HepG2 (cell line): ENCODE results near the gene TOB1. TPM values are rescaled to one million over a fixed set of nuclear protein-coding genes. Genes with fewer than 3 reads are reported as not detected.

Source experiments
- ATF1 ChIP-seq: IDR thresholded peaks from 2 replicates; pipeline ENCODE4 v1.6.1; 2016; ENCODE audit warnings: mild to moderate bottlenecking, control low read depth
- CC2D1A ChIP-seq: sonication (generic); formaldehyde crosslinking; IDR thresholded peaks from 2 replicates; pipeline ENCODE4 v1.8.1; 2023; ENCODE audit warnings: mild to moderate bottlenecking, missing genetic modification reagents
- DMTF1 ChIP-seq: sonication (generic); formaldehyde crosslinking; IDR thresholded peaks from 2 replicates; pipeline ENCODE4 v1.4.0; 2020; ENCODE audit warnings: mild to moderate bottlenecking, missing genetic modification reagents
- FOXP4 ChIP-seq: sonication (generic); formaldehyde crosslinking; IDR thresholded peaks from 2 replicates; pipeline ENCODE4 v1.4.0; 2020; ENCODE audit warnings: missing genetic modification reagents
- HDAC6 ChIP-seq: fragments of 200-600 bp; sonication (generic); IDR thresholded peaks from 2 replicates; pipeline ENCODE4 v1.7.0; 2017; ENCODE audit warnings: mild to moderate bottlenecking, antibody characterized with exemption, low read length, low read depth
- KDM2A ChIP-seq: sonication (generic); formaldehyde crosslinking; IDR thresholded peaks from 2 replicates; pipeline ENCODE4 v1.4.0; 2020; ENCODE audit warnings: low read depth, missing genetic modification reagents, borderline replicate concordance
- MEF2D ChIP-seq: sonication (generic); formaldehyde crosslinking; IDR thresholded peaks from 2 replicates; pipeline ENCODE4 v1.5.1; 2020; ENCODE audit warnings: mild to moderate bottlenecking, missing genetic modification reagents
- RBFOX2 ChIP-seq: fragments of 200-400 bp; formaldehyde crosslinking; IDR thresholded peaks from 2 replicates; pipeline ENCODE4 v1.6.1; 2017; ENCODE audit warnings: low read depth, mild to moderate bottlenecking, low read length
- RXRB ChIP-seq: IDR thresholded peaks from 2 replicates; pipeline ENCODE4 v1.6.1; 2016; ENCODE audit warnings: borderline replicate concordance, missing genetic modification reagents, missing compliant biosample characterization
- THAP8 ChIP-seq: sonication (generic); formaldehyde crosslinking; IDR thresholded peaks from 2 replicates; pipeline ENCODE4 v1.5.1; 2020; ENCODE audit warnings: missing genetic modification reagents, mild to moderate bottlenecking, borderline replicate concordance
- TIGD3 ChIP-seq: sonication (generic); formaldehyde crosslinking; IDR thresholded peaks from 2 replicates; pipeline ENCODE4 v1.5.1; 2020; ENCODE audit warnings: mild to moderate bottlenecking, missing genetic modification reagents, borderline replicate concordance
- ZFYVE20 ChIP-seq: sonication (generic); formaldehyde crosslinking; IDR thresholded peaks from 2 replicates; pipeline ENCODE4 v1.8.0; 2023; ENCODE audit warnings: low read depth, mild to moderate bottlenecking, moderate library complexity, missing genetic modification reagents, borderline replicate concordance
- ZMAT5 ChIP-seq: sonication (generic); formaldehyde crosslinking; IDR thresholded peaks from 2 replicates; pipeline ENCODE4 v1.5.0; 2020; ENCODE audit warnings: mild to moderate bottlenecking, low read depth, missing genetic modification reagents, borderline replicate concordance
- ZNF468 ChIP-seq: sonication (generic); formaldehyde crosslinking; IDR thresholded peaks from 2 replicates; pipeline ENCODE4 v1.8.0; 2022; ENCODE audit warnings: mild to moderate bottlenecking, moderate library complexity, missing genetic modification reagents
- ZNF629 ChIP-seq: sonication (generic); formaldehyde crosslinking; conservative IDR thresholded peaks from 2 replicates; pipeline ENCODE4 v1.5.0; 2020; ENCODE audit warnings: missing genetic modification reagents
- ZNF883 ChIP-seq: sonication (generic); formaldehyde crosslinking; IDR thresholded peaks from 2 replicates; pipeline ENCODE4 v1.5.1; 2020; ENCODE audit warnings: mild to moderate bottlenecking, missing genetic modification reagents; ENCODE audit errors: not compliant biosample characterization
- ZXDC ChIP-seq: sonication (generic); formaldehyde crosslinking; IDR thresholded peaks from 2 replicates; pipeline ENCODE4 v1.5.0; 2020; ENCODE audit warnings: mild to moderate bottlenecking, missing genetic modification reagents
- polyA plus RNA-seq, 8 experiments: library from polyadenylated mRNA; depleted of rRNA in 3 of 8; stranded (reverse) in 7 of 8; unstranded in 1 of 8; fragments of >200 nt; fragmentation: Illumina TruSeq in 4 of 8; extraction: Trizol in 4 of 8; gene quantifications; 2 replicates each; pipeline versions ENCODE4 v1.2.1 to v1.2.3, GENCODE V29; 2011 to 2016; ENCODE audit warnings: low read depth in 4 of 8, missing spikeins in 1 of 8, mixed read lengths in 1 of 8; ENCODE audit not compliant: insufficient read depth in 1 of 8
- total RNA-seq, 5 experiments: library from RNA; depleted of rRNA; stranded (reverse); fragments of >200 nt; fragmentation: Illumina TruSeq; extraction: Trizol; gene quantifications; 2 replicates each; pipeline ENCODE4 v1.2.3, GENCODE V29; 2016; ENCODE audit warnings: low read depth in 1 of 5

TOB1 gene
- total and polyA plus RNA-seq, 2 of the 13 experiments (the other 11 are each of a cell fraction or from before 2014, with no cell fraction given), result 21.9 to 57.7 TPM

GRCh38 chr17:50866261-50866949 is at the start of gene TOB1 (continued):
- TF ChIP-seq ZFYVE20 (peak; percentile 98), RXRB (CRISPR knock-in tag) (peak; percentile 66), ATF1 (CRISPR knock-in tag) (no peak), MEF2D (CRISPR knock-in tag) (no peak), THAP8 (CRISPR knock-in tag) (peak; percentile 97), TIGD3 (CRISPR knock-in tag) (peak; percentile 71; the same call in 1 of the 2 replicates), ZNF468 (CRISPR knock-in tag) (peak; percentile 25; the same call in 1 of the 2 replicates), RBFOX2 (peak; percentile 99), ZXDC (CRISPR knock-in tag) (peak; percentile 76), ZNF629 (no peak; the same call in 1 of the 2 replicates), ZMAT5 (CRISPR knock-in tag) (no peak), CC2D1A (0 out of 2 replicates have a peak, but pooled peaks have one; percentile 82), FOXP4 (peak; percentile 68), ZNF883 (no peak), HDAC6 (no peak), DMTF1 (CRISPR knock-in tag) (0 out of 2 replicates have a peak, but pooled peaks have one; percentile 24), KDM2A (CRISPR knock-in tag) (peak; percentile 79)
